ENCODE measurements around the gene CGREF1. TPM values are rescaled to one million over a fixed set of nuclear protein-coding genes. Genes with fewer than 3 reads are reported as not detected.

Gene CGREF1
- total and polyA plus RNA-seq, 2 donors (not counting 1 experiment from before 2014, with no cell fraction given) = 1.5 to 2.3 TPM

- Histone ChIP-seq H3K9me3 (ENCODE audit: control insufficient read depth, insufficient read depth, low read depth, low read length) (no peaks in the 10 kb centered on the region), H3K79me2 (ENCODE audit: control insufficient read depth, insufficient read depth, low read length) (peaks cover 15% of the 10 kb centered on the region), H4K20me1 (ENCODE audit: control insufficient read depth, extremely low read depth, insufficient read depth, low read length) (no peaks in the 10 kb centered on the region), H3K36me3 (ENCODE audit: control insufficient read depth, insufficient read depth, low read length) (peaks cover 14% of the 10 kb centered on the region), H3K4me1 (ENCODE audit: control insufficient read depth, extremely low read depth, insufficient read depth, low read length) (peaks cover 4% of the 10 kb centered on the region), H2AFZ (ENCODE audit: low read length) (no peak overlapping the region), H3K27me3 (ENCODE audit: control insufficient read depth, insufficient read depth, low read length) (peaks cover 2% of the 10 kb centered on the region), H3K9ac (ENCODE audit: insufficient read depth, low read length) (no peak overlapping the region), H3K4me2 (ENCODE audit: extremely low read depth, insufficient read depth, low read length) (no peak overlapping the region), H3K27ac (ENCODE audit: insufficient read depth, low read length) (no peak overlapping the region), H3K4me3 (replicated peaks in 1 of 4; ENCODE audit: control extremely low read depth in 1 of 4, insufficient read depth in 1 of 4, low read depth in 3 of 4, low read length in 4 of 4) (no peak overlapping the region)
- no peak for DNase-seq (ENCODE audit: low read depth in 2 of 2)
- no peak for TF ChIP-seq EZH2 (IDR thresholded peaks at IDR 0.05; ENCODE audit: low read length, missing control alignments)
- TF ChIP-seq CTCF (conservative IDR thresholded peaks at IDR 0.05 in 1 of 2, IDR thresholded peaks at IDR 0.05 in 1 of 2; ENCODE audit: low read depth in 1 of 2, low read length in 2 of 2) = no peak
These were observed 16.6 kb upstream of the CGREF1 start for GRCh38 chr2:27135478-27135955.

- Histone ChIP-seq H3K27me3 (ENCODE audit: control insufficient read depth, insufficient read depth, low read length) (peaks cover 2% of the 10 kb centered on the region), H4K20me1 (ENCODE audit: control insufficient read depth, extremely low read depth, insufficient read depth, low read length) (no peaks in the 10 kb centered on the region), H3K4me2 (ENCODE audit: extremely low read depth, insufficient read depth, low read length) (peak overlapping the region; percentile 57), H2AFZ (ENCODE audit: low read length) (peak overlapping the region; percentile 73), H3K36me3 (ENCODE audit: control insufficient read depth, insufficient read depth, low read length) (peaks cover 16% of the 10 kb centered on the region), H3K9me3 (ENCODE audit: control insufficient read depth, insufficient read depth, low read depth, low read length) (no peaks in the 10 kb centered on the region), H3K4me1 (ENCODE audit: control insufficient read depth, extremely low read depth, insufficient read depth, low read length) (peaks cover 4% of the 10 kb centered on the region), H3K9ac (ENCODE audit: insufficient read depth, low read length) (no peak overlapping the region), H3K79me2 (ENCODE audit: control insufficient read depth, insufficient read depth, low read length) (peaks cover 15% of the 10 kb centered on the region), H3K4me3 (replicated peaks in 1 of 4; ENCODE audit: control extremely low read depth in 1 of 4, insufficient read depth in 1 of 4, low read depth in 3 of 4, low read length in 4 of 4) (peak overlapping the region in 1 of 4 experiments; percentile 98), H3K27ac (ENCODE audit: insufficient read depth, low read length) (no peak overlapping the region)
- no peak for TF ChIP-seq CTCF (conservative IDR thresholded peaks at IDR 0.05 in 1 of 2, IDR thresholded peaks at IDR 0.05 in 1 of 2; ENCODE audit: low read depth in 1 of 2, low read length in 2 of 2)
- TF ChIP-seq EZH2 (IDR thresholded peaks at IDR 0.05; ENCODE audit: low read length, missing control alignments) = no peak
- no peak for DNase-seq (ENCODE audit: low read depth in 2 of 2)
These were observed 16.0 kb upstream of the CGREF1 start for GRCh38 chr2:27134781-27135477.

GRCh38 chr2:27133905-27134780, 15.2 kb upstream of the CGREF1 start, which contains the start of gene PREB:
TSS of gene PREB (minus strand) at chr2:27134636. CDS start at chr2:27134421, 215 bp downstream.
- peaks cover 15% of the 10 kb centered on the region for H3K79me2 ChIP-seq (ENCODE audit: control insufficient read depth, insufficient read depth, low read length)
- H2AFZ ChIP-seq (ENCODE audit: low read length) = peak within 1 kb of the TSS; percentile 82
- H3K9me3 ChIP-seq (ENCODE audit: control insufficient read depth, insufficient read depth, low read depth, low read length) = no peaks in the 10 kb centered on the region
- peak within 1 kb of the TSS; percentile 82 for H3K27ac ChIP-seq (ENCODE audit: insufficient read depth, low read length)
- no peaks in the 10 kb centered on the region for H4K20me1 ChIP-seq (ENCODE audit: control insufficient read depth, extremely low read depth, insufficient read depth, low read length)
- H3K9ac ChIP-seq (ENCODE audit: insufficient read depth, low read length) = peak within 1 kb of the TSS; percentile 90
- peaks cover 4% of the 10 kb centered on the region for H3K4me1 ChIP-seq (ENCODE audit: control insufficient read depth, extremely low read depth, insufficient read depth, low read length)
- TF ChIP-seq CTCF (conservative IDR thresholded peaks at IDR 0.05 in 1 of 2, IDR thresholded peaks at IDR 0.05 in 1 of 2; ENCODE audit: low read depth in 1 of 2, low read length in 2 of 2) (peak; percentile 41 to 55), EZH2 (IDR thresholded peaks at IDR 0.05; ENCODE audit: low read length, missing control alignments) (no peak)
- H3K36me3 ChIP-seq (ENCODE audit: control insufficient read depth, insufficient read depth, low read length) = peaks cover 18% of the 10 kb centered on the region
- H3K27me3 ChIP-seq (ENCODE audit: control insufficient read depth, insufficient read depth, low read length) = no peaks in the 10 kb centered on the region
- H3K4me2 ChIP-seq (ENCODE audit: extremely low read depth, insufficient read depth, low read length) = peak within 1 kb of the TSS; percentile 97
- peak; percentile 85 to 94 for DNase-seq (ENCODE audit: low read depth in 2 of 2)
- peak within 1 kb of the TSS; percentile 87 to 98 (median 96) for H3K4me3 ChIP-seq (replicated peaks in 1 of 4; ENCODE audit: control extremely low read depth in 1 of 4, insufficient read depth in 1 of 4, low read depth in 3 of 4, low read length in 4 of 4)
